ENCODE results near the gene ARHGAP42. TPM values are rescaled to one million over a fixed set of nuclear protein-coding genes. Genes with fewer than 3 reads are reported as not detected.

ARHGAP42 gene
- total RNA-seq, 4 donors from 2014 or later = 5.1 to 10.6 (median 8.0) TPM

GRCh38 chr11:100640646-100641045, 46.4 kb upstream of the ARHGAP42 start:
- no peak for DNase-seq (ENCODE audit: extremely low spot score)
- intact Hi-C loops (cut with DNase I) = no loop called here
- H3K4me1 ChIP-seq = peaks cover 4 to 28% (median 18%) of the 10 kb centered on the region in 4 donors
- H3K27ac ChIP-seq (replicated peaks in 1 of 4) = no peak overlapping the region
- TF ChIP-seq EP300 (IDR thresholded peaks at IDR 0.05) (no peak), POLR2A (IDR thresholded peaks at IDR 0.05; ENCODE audit: low read depth) (no peak), CTCF (IDR thresholded peaks at IDR 0.05) (no peak), POLR2AphosphoS5 (IDR thresholded peaks at IDR 0.05) (no peak)
- H3K9me3 ChIP-seq = no peaks in the 10 kb centered on the region
- WGBS = 33% methylated on average over 1 of the region's 1 CpG
- H3K27me3 ChIP-seq = no peaks in the 10 kb centered on the region
- H3K36me3 ChIP-seq = no peaks in the 10 kb centered on the region
- no peak overlapping the region for H3K4me3 ChIP-seq

DNA sequence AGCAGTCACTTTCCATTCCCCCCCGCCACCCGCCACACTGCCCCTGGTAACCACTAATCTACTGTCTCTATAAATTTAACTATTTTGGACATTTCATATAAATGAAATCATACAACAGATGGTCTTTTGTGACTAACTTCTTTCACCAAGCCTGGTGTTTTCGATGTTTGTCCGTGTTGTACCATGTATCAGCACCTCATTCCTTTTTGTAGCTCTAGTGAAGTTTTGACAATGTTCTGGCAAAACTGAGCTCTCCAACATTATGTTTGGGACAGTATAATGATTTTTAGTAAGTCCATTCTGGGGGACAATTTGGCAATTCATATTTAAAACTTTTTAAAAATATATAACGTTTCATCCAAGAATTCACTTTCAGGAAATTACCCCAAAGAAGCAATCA, 45.6 kb upstream of the ARHGAP42 start:
- Histone ChIP-seq H3K9me3 (no peaks in the 10 kb centered on the region), H3K27ac (replicated peaks in 1 of 4) (no peak overlapping the region), H3K27me3 (no peaks in the 10 kb centered on the region), H3K4me1 (peaks cover 4 to 28% (median 18%) of the 10 kb centered on the region in 4 donors), H3K36me3 (no peaks in the 10 kb centered on the region), H3K4me3 (no peak overlapping the region)
- TF ChIP-seq CTCF (IDR thresholded peaks at IDR 0.05) (no peak), POLR2A (IDR thresholded peaks at IDR 0.05; ENCODE audit: low read depth) (no peak), EP300 (IDR thresholded peaks at IDR 0.05) (no peak), POLR2AphosphoS5 (IDR thresholded peaks at IDR 0.05) (no peak)
- intact Hi-C loops (cut with DNase I) = no loop called here
- no peak for DNase-seq (ENCODE audit: extremely low spot score)
- 89% methylated on average over 5 of the region's 5 CpGs for WGBS

DNA sequence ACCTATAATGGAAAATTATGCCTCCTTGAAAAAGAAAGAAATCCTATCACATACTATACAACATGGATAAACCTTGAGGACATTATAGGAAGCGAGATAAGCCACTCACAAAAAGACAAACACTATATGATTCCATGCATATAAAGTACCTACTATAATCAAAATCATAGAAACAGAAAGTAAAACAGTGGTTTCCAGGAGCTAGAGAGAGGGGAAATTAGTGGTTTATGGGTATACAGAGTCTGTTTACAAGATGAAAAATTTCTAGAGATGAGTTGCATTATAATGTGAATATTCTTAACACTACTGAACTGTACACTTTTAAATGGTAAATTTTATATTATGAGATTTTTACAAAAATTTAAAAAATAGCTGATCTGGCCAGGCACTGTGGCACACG, 40.5 kb upstream of the ARHGAP42 start:
- TF ChIP-seq POLR2AphosphoS5 (IDR thresholded peaks at IDR 0.05) (no peak), POLR2A (IDR thresholded peaks at IDR 0.05; ENCODE audit: low read depth) (no peak), EP300 (IDR thresholded peaks at IDR 0.05) (no peak), CTCF (IDR thresholded peaks at IDR 0.05) (no peak)
- H3K27me3 ChIP-seq = no peaks in the 10 kb centered on the region
- peaks cover 0 to 13% (median 8%) of the 10 kb centered on the region in 4 donors for H3K4me1 ChIP-seq
- no peaks in the 10 kb centered on the region for H3K9me3 ChIP-seq
- intact Hi-C loops (cut with DNase I) = no loop called here
- no peak for DNase-seq (ENCODE audit: extremely low spot score)
- no peak overlapping the region for H3K4me3 ChIP-seq
- no peaks in the 10 kb centered on the region for H3K36me3 ChIP-seq
- WGBS = 65% methylated on average over 2 of the region's 2 CpGs
- no peak overlapping the region for H3K27ac ChIP-seq (replicated peaks in 1 of 4)

- Histone ChIP-seq H3K4me1 (peaks cover 0 to 6% (median 1%) of the 10 kb centered on the region in 4 donors), H3K36me3 (no peaks in the 10 kb centered on the region), H3K4me3 (no peak overlapping the region), H3K27me3 (no peaks in the 10 kb centered on the region), H3K27ac (replicated peaks in 1 of 4) (no peak overlapping the region), H3K9me3 (no peaks in the 10 kb centered on the region)
- no peak for DNase-seq (ENCODE audit: extremely low spot score)
- WGBS = 93% methylated on average over 4 of the region's 4 CpGs
- intact Hi-C loops (cut with DNase I) = no loop called here
- no peak for TF ChIP-seq POLR2A (IDR thresholded peaks at IDR 0.05; ENCODE audit: low read depth)
- TF ChIP-seq EP300 (IDR thresholded peaks at IDR 0.05) = no peak
- no peak for TF ChIP-seq CTCF (IDR thresholded peaks at IDR 0.05)
- TF ChIP-seq POLR2AphosphoS5 (IDR thresholded peaks at IDR 0.05) = no peak
Observed at GRCh38 chr11:100647861-100648260, 39.2 kb upstream of the ARHGAP42 start.

- H3K4me1 ChIP-seq = no peaks in the 10 kb centered on the region
- no peak for DNase-seq (ENCODE audit: extremely low spot score)
- intact Hi-C loops (cut with DNase I) = no loop called here
- H3K4me3 ChIP-seq = no peak overlapping the region
- H3K27me3 ChIP-seq = no peaks in the 10 kb centered on the region
- no peak overlapping the region for H3K27ac ChIP-seq (replicated peaks in 1 of 4)
- no peaks in the 10 kb centered on the region for H3K9me3 ChIP-seq
- H3K36me3 ChIP-seq = no peaks in the 10 kb centered on the region
- TF ChIP-seq POLR2AphosphoS5 (IDR thresholded peaks at IDR 0.05) = no peak
- no peak for TF ChIP-seq EP300 (IDR thresholded peaks at IDR 0.05)
- WGBS = 88% methylated on average over 1 of the region's 1 CpG
Observed at GRCh38 chr11:100663583-100663982, 23.5 kb upstream of the ARHGAP42 start.
